ENCODE data around the gene DPAGT1. TPM values are rescaled to one million over a fixed set of nuclear protein-coding genes. Genes with fewer than 3 reads are reported as not detected.
"Not testable (repeated sequence)": the region's sequence is repeated elsewhere in the genome, so short reads cannot be mapped to it uniquely, and the experiment has no call there.

The DPAGT1 gene
- total RNA-seq, 1 donor from 2014 or later, result 34.3 TPM

GRCh38 chr11:119062779-119063178 is 38.9 kb downstream of the DPAGT1 start:
- ATAC-seq (no peak), DNase-seq (ENCODE audit: low spot score) (no peak)

GRCh38 chr11:119061256-119061655 is 40.4 kb downstream of the DPAGT1 start:
- DNase-seq (ENCODE audit: low spot score) (no peak), ATAC-seq (no peak)

GRCh38 chr11:119059128-119059527 is 42.5 kb downstream of the DPAGT1 start:
- DNase-seq (ENCODE audit: low spot score); ATAC-seq: not testable (repeated sequence)

- peak; percentile 99 for DNase-seq (ENCODE audit: low spot score)
- ATAC-seq, result peak; percentile 92
Observed at GRCh38 chr11:119057000-119057769, 44.5 kb downstream of the DPAGT1 start, which contains the start of gene HYOU1. Gene HYOU1, minus strand, starts transcription at chr11:119057205. Its CDS starts 1,045 bp downstream, at chr11:119056160.

GRCh38 chr11:119056421-119056999 is 45.1 kb downstream of the DPAGT1 start:
- DNase-seq (ENCODE audit: low spot score) (peak; percentile 51), ATAC-seq (peak; percentile 8)

GRCh38 chr11:119055901-119056300 is 45.8 kb downstream of the DPAGT1 start:
- no peak for ATAC-seq
- DNase-seq (ENCODE audit: low spot score), result no peak

GRCh38 chr11:119054418-119054817 is 47.2 kb downstream of the DPAGT1 start:
- no peak for DNase-seq (ENCODE audit: low spot score)
- ATAC-seq, result no peak

GRCh38 chr11:119052163-119052814 is 49.4 kb downstream of the DPAGT1 start:
- ATAC-seq, result no peak
- no peak for DNase-seq (ENCODE audit: low spot score)

GRCh38 chr11:119051440-119052162 is 50.1 kb downstream of the DPAGT1 start:
- ATAC-seq, result no peak
- no peak for DNase-seq (ENCODE audit: low spot score)

- no peak for DNase-seq (ENCODE audit: low spot score)
Observed at GRCh38 chr11:119049081-119049480, 52.6 kb downstream of the DPAGT1 start.

GRCh38 chr11:119048644-119049043 is 53.0 kb downstream of the DPAGT1 start:
- no peak for ATAC-seq
- no peak for DNase-seq (ENCODE audit: low spot score)

More at GRCh38 chr11:119049081-119049480, 52.6 kb downstream of the DPAGT1 start:
- ATAC-seq, result no peak

GRCh38 chr11:119047205-119047604 is 54.4 kb downstream of the DPAGT1 start:
- no peak for DNase-seq (ENCODE audit: low spot score)

More at GRCh38 chr11:119047205-119047604, 54.4 kb downstream of the DPAGT1 start:
- no peak for ATAC-seq

Other genes starting within 250 kb of the DPAGT1 start
- gene CXCR5, start 218.0 kb downstream of the DPAGT1 start, total RNA-seq, result 0.08 TPM
- gene BCL9L, start 175.9 kb downstream of the DPAGT1 start, total RNA-seq, result 24.7 TPM
- gene UPK2, start 145.6 kb downstream of the DPAGT1 start, total RNA-seq, result not detected
- not detected for gene FOXR1, start 130.1 kb downstream of the DPAGT1 start, total RNA-seq
- 14.7 TPM for gene CENATAC, start 103.7 kb downstream of the DPAGT1 start, total RNA-seq
- 307 TPM for gene RPS25, start 83.5 kb downstream of the DPAGT1 start, total RNA-seq
- 18.0 TPM for gene TRAPPC4, start 83.1 kb downstream of the DPAGT1 start, total RNA-seq
- 155 TPM for gene SLC37A4, start 71.0 kb downstream of the DPAGT1 start, total RNA-seq
- 205 TPM for gene HYOU1, start 44.6 kb downstream of the DPAGT1 start, total RNA-seq
- gene VPS11, start 34.0 kb downstream of the DPAGT1 start, total RNA-seq, result 8.7 TPM
- 15.1 TPM for gene HMBS, start 17.0 kb downstream of the DPAGT1 start, total RNA-seq
- 9.2 TPM for gene C2CD2L, start 5.5 kb upstream of the DPAGT1 start, total RNA-seq
- gene HINFP, start 19.7 kb upstream of the DPAGT1 start, total RNA-seq, result 8.9 TPM
- 0.48 TPM for gene ABCG4, start 47.2 kb upstream of the DPAGT1 start, total RNA-seq
- gene NLRX1, start 66.9 kb upstream of the DPAGT1 start, total RNA-seq, result 13.1 TPM
- 0.25 TPM for gene NHERF4, start 83.6 kb upstream of the DPAGT1 start, total RNA-seq
- gene CBL, start 104.5 kb upstream of the DPAGT1 start, total RNA-seq, result 3.2 TPM
- 1.5 TPM for gene MCAM, start 215.3 kb upstream of the DPAGT1 start, total RNA-seq
- gene RNF26, start 232.7 kb upstream of the DPAGT1 start, total RNA-seq, result 15.0 TPM
- 4.7 TPM for gene C1QTNF5, start 239.0 kb upstream of the DPAGT1 start, total RNA-seq
- gene MFRP, start 244.9 kb upstream of the DPAGT1 start, total RNA-seq, result not detected